BLaER1 treated with 17β-estradiol and CSF1 and Interleukin-3, amounts not matched to agents 10 nM and 100 nM (cell line): ENCODE data around the gene AURKA.

Source experiments
- H3K27ac ChIP-seq, 11 experiments: shearing (Covaris generic); formaldehyde crosslinking; 2 replicates each; pipeline ENCODE4 v1.8.1; 2022
- H3K27me3 ChIP-seq, 11 experiments: shearing (Covaris generic); formaldehyde crosslinking; 2 replicates each; pipeline ENCODE4 v1.8.1; 2022
- H3K36me3 ChIP-seq, 11 experiments: shearing (Covaris generic); formaldehyde crosslinking; 2 replicates each; pipeline ENCODE4 v1.8.1; 2022
- H3K4me1 ChIP-seq, 10 experiments: shearing (Covaris generic); formaldehyde crosslinking; 2 replicates each; pipeline ENCODE4 v1.8.1; 2022
- H3K4me2 ChIP-seq, 11 experiments: shearing (Covaris generic); formaldehyde crosslinking; 2 replicates each; pipeline ENCODE4 v1.8.1; 2022
- H3K4me3 ChIP-seq, 10 experiments: shearing (Covaris generic); formaldehyde crosslinking; 2 replicates each; pipeline ENCODE4 v1.8.1; 2022
- H3K9ac ChIP-seq, 11 experiments: shearing (Covaris generic); formaldehyde crosslinking; 2 replicates each; pipeline ENCODE4 v1.8.1; 2022
- H3K9me3 ChIP-seq, 11 experiments: shearing (Covaris generic); formaldehyde crosslinking; replicated peaks in 1 of 11; 2 replicates each; pipeline ENCODE4 v1.8.1; 2022
- H4K20me1 ChIP-seq, 11 experiments: shearing (Covaris generic); formaldehyde crosslinking; 2 replicates each; pipeline ENCODE4 v1.8.1; 2022
- Cebpa-rat ChIP-seq, 11 experiments: shearing (Covaris generic); IDR thresholded peaks; 2 replicates each; pipeline ENCODE4 v1.8.1; 2022

AURKA gene

GRCh38 chr20:56431471-56431870, 39.5 kb upstream of the AURKA start:
- peaks cover 9 to 57% (median 21%) of the 10 kb centered on the region in 10 experiments; a peak in 19 of 20 replicates for H3K4me1 ChIP-seq
- H3K27me3 ChIP-seq, result peaks cover 0 to 58% (median 0%) of the 10 kb centered on the region in 11 experiments; a peak in 5 of 22 replicates
- H3K4me2 ChIP-seq, result no peak overlapping the region
- H3K9me3 ChIP-seq, result no peaks in the 10 kb centered on the region
- no peak overlapping the region for H3K27ac ChIP-seq
- no peak overlapping the region for H3K4me3 ChIP-seq
- no peak overlapping the region for H3K9ac ChIP-seq
- no peak for TF ChIP-seq Cebpa-rat (IDR thresholded peaks at IDR 0.05)
- H3K36me3 ChIP-seq, result no peaks in the 10 kb centered on the region
- H4K20me1 ChIP-seq, result peaks cover 0 to 2% (median 0%) of the 10 kb centered on the region in 11 experiments; a peak in 1 of 22 replicates

GRCh38 chr20:56430957-56431356, 38.9 kb upstream of the AURKA start:
- Histone ChIP-seq H3K9me3 (no peaks in the 10 kb centered on the region), H3K27ac (no peak overlapping the region), H3K27me3 (peaks cover 0 to 62% (median 0%) of the 10 kb centered on the region in 11 experiments; a peak in 5 of 22 replicates), H3K4me2 (no peak overlapping the region), H4K20me1 (peaks cover 0 to 2% (median 0%) of the 10 kb centered on the region in 11 experiments; a peak in 1 of 22 replicates), H3K9ac (no peak overlapping the region), H3K4me3 (no peak overlapping the region), H3K4me1 (peaks cover 9 to 62% (median 21%) of the 10 kb centered on the region in 10 experiments; a peak in 19 of 20 replicates), H3K36me3 (no peaks in the 10 kb centered on the region)
- no peak for TF ChIP-seq Cebpa-rat (IDR thresholded peaks at IDR 0.05)

- Histone ChIP-seq H3K4me1 (peaks cover 9 to 61% (median 21%) of the 10 kb centered on the region in 10 experiments; a peak in 19 of 20 replicates), H3K27me3 (peaks cover 0 to 67% (median 0%) of the 10 kb centered on the region in 11 experiments; a peak in 5 of 22 replicates), H3K4me2 (peak overlapping the region in 4 of 11 experiments; percentile 8 to 77 (median 70); a peak in 3 of 22 replicates), H3K9ac (no peak overlapping the region), H3K36me3 (no peaks in the 10 kb centered on the region), H4K20me1 (peaks cover 0 to 2% (median 0%) of the 10 kb centered on the region in 11 experiments; a peak in 1 of 22 replicates), H3K9me3 (no peaks in the 10 kb centered on the region), H3K27ac (no peak overlapping the region), H3K4me3 (no peak overlapping the region)
- TF ChIP-seq Cebpa-rat (IDR thresholded peaks at IDR 0.05), result no peak
Measured at GRCh38 chr20:56430461-56430860, 38.4 kb upstream of the AURKA start.

GRCh38 chr20:56429941-56430340, 37.9 kb upstream of the AURKA start:
- no peak for TF ChIP-seq Cebpa-rat (IDR thresholded peaks at IDR 0.05)
- H3K4me2 ChIP-seq, result peak overlapping the region; percentile 33 to 88 (median 64); a peak in 18 of 22 replicates
- H3K4me3 ChIP-seq, result no peak overlapping the region
- no peak overlapping the region for H3K27ac ChIP-seq
- H3K9ac ChIP-seq, result no peak overlapping the region
- H3K9me3 ChIP-seq, result no peaks in the 10 kb centered on the region
- peaks cover 9 to 59% (median 21%) of the 10 kb centered on the region in 10 experiments; a peak in 19 of 20 replicates for H3K4me1 ChIP-seq
- peaks cover 0 to 2% (median 0%) of the 10 kb centered on the region in 11 experiments; a peak in 1 of 22 replicates for H4K20me1 ChIP-seq
- no peaks in the 10 kb centered on the region for H3K36me3 ChIP-seq
- H3K27me3 ChIP-seq, result peaks cover 0 to 72% (median 0%) of the 10 kb centered on the region in 11 experiments; a peak in 5 of 22 replicates

GRCh38 chr20:56429502-56429901, 37.5 kb upstream of the AURKA start:
- no peak overlapping the region for H3K9ac ChIP-seq
- 0 out of 20 replicates have a peak overlapping the region, but pooled peaks of 1 of the 10 experiments have one; percentile 10 for H3K4me3 ChIP-seq
- H4K20me1 ChIP-seq, result peaks cover 0 to 2% (median 0%) of the 10 kb centered on the region in 11 experiments; a peak in 1 of 22 replicates
- H3K27ac ChIP-seq, result no peak overlapping the region; a peak in 1 of 22 replicates
- no peaks in the 10 kb centered on the region for H3K36me3 ChIP-seq
- peaks cover 9 to 63% (median 21%) of the 10 kb centered on the region in 10 experiments; a peak in 19 of 20 replicates for H3K4me1 ChIP-seq
- no peaks in the 10 kb centered on the region for H3K9me3 ChIP-seq
- H3K4me2 ChIP-seq, result peak overlapping the region; percentile 33 to 88 (median 64); a peak in 21 of 22 replicates
- H3K27me3 ChIP-seq, result peaks cover 0 to 75% (median 0%) of the 10 kb centered on the region in 11 experiments; a peak in 5 of 22 replicates
- no peak for TF ChIP-seq Cebpa-rat (IDR thresholded peaks at IDR 0.05)

GRCh38 chr20:56428881-56429280, 36.9 kb upstream of the AURKA start:
- Histone ChIP-seq H3K9me3 (no peaks in the 10 kb centered on the region), H3K36me3 (no peaks in the 10 kb centered on the region), H3K4me2 (peak overlapping the region in 7 of 11 experiments; percentile 43 to 88 (median 68); a peak in 12 of 22 replicates), H3K27ac (no peak overlapping the region), H3K27me3 (peaks cover 0 to 72% (median 0%) of the 10 kb centered on the region in 11 experiments; a peak in 5 of 22 replicates), H4K20me1 (peaks cover 0 to 2% (median 0%) of the 10 kb centered on the region in 11 experiments; a peak in 1 of 22 replicates), H3K4me3 (no peak overlapping the region), H3K4me1 (peaks cover 9 to 68% (median 21%) of the 10 kb centered on the region in 10 experiments; a peak in 19 of 20 replicates), H3K9ac (no peak overlapping the region)
- TF ChIP-seq Cebpa-rat (IDR thresholded peaks at IDR 0.05), result no peak

- Histone ChIP-seq H4K20me1 (peaks cover 0 to 2% (median 0%) of the 10 kb centered on the region in 11 experiments; a peak in 1 of 22 replicates), H3K27me3 (peaks cover 0 to 67% (median 0%) of the 10 kb centered on the region in 11 experiments; a peak in 5 of 22 replicates), H3K27ac (no peak overlapping the region), H3K9me3 (no peaks in the 10 kb centered on the region), H3K4me1 (peaks cover 9 to 68% (median 21%) of the 10 kb centered on the region in 10 experiments; a peak in 19 of 20 replicates), H3K36me3 (no peaks in the 10 kb centered on the region), H3K9ac (no peak overlapping the region), H3K4me2 (peak overlapping the region in 5 of 11 experiments; percentile 36 to 88 (median 68); a peak in 9 of 22 replicates), H3K4me3 (no peak overlapping the region)
- TF ChIP-seq Cebpa-rat (IDR thresholded peaks at IDR 0.05), result no peak
Measured at GRCh38 chr20:56428410-56428809, 36.4 kb upstream of the AURKA start.

- no peak overlapping the region for H3K27ac ChIP-seq
- peaks cover 9 to 70% (median 24%) of the 10 kb centered on the region in 10 experiments; a peak in 19 of 20 replicates for H3K4me1 ChIP-seq
- no peaks in the 10 kb centered on the region for H3K9me3 ChIP-seq
- H3K9ac ChIP-seq, result no peak overlapping the region
- peaks cover 0 to 2% (median 0%) of the 10 kb centered on the region in 11 experiments; a peak in 1 of 22 replicates for H4K20me1 ChIP-seq
- no peaks in the 10 kb centered on the region for H3K36me3 ChIP-seq
- no peak for TF ChIP-seq Cebpa-rat (IDR thresholded peaks at IDR 0.05)
- peaks cover 0 to 62% (median 0%) of the 10 kb centered on the region in 11 experiments; a peak in 5 of 22 replicates for H3K27me3 ChIP-seq
- H3K4me3 ChIP-seq, result no peak overlapping the region
- peak overlapping the region in 6 of 11 experiments; percentile 4 to 88 (median 67); a peak in 9 of 22 replicates for H3K4me2 ChIP-seq
Measured at GRCh38 chr20:56427797-56428196, 35.8 kb upstream of the AURKA start.

- Histone ChIP-seq H3K27me3 (peaks cover 0 to 55% (median 0%) of the 10 kb centered on the region in 11 experiments; a peak in 5 of 22 replicates), H3K27ac (no peak overlapping the region), H3K36me3 (no peaks in the 10 kb centered on the region), H3K4me2 (peak overlapping the region in 4 of 11 experiments; percentile 66 to 88 (median 72); a peak in 8 of 22 replicates), H3K9me3 (no peaks in the 10 kb centered on the region), H3K4me1 (peaks cover 9 to 78% (median 33%) of the 10 kb centered on the region in 10 experiments; a peak in 19 of 20 replicates), H4K20me1 (peaks cover 0 to 2% (median 0%) of the 10 kb centered on the region in 11 experiments; a peak in 1 of 22 replicates), H3K9ac (no peak overlapping the region), H3K4me3 (no peak overlapping the region)
- TF ChIP-seq Cebpa-rat (IDR thresholded peaks at IDR 0.05), result no peak
Measured at GRCh38 chr20:56426926-56427325, 34.9 kb upstream of the AURKA start.
